Femur (tissue), 1 donor: ENCODE data around the gene C1RL.

Experiments used
- DNase-seq: peaks from one replicate; pipeline ENCODE4 v3.0.0-alpha.2; 2017

Gene C1RL

GRCh38 chr12:7136676-7137075, 27.7 kb upstream of the C1RL start:
- DNase-seq, result no peak

- DNase-seq, result no peak
Observed at GRCh38 chr12:7136071-7136470, 27.1 kb upstream of the C1RL start.

DNA sequence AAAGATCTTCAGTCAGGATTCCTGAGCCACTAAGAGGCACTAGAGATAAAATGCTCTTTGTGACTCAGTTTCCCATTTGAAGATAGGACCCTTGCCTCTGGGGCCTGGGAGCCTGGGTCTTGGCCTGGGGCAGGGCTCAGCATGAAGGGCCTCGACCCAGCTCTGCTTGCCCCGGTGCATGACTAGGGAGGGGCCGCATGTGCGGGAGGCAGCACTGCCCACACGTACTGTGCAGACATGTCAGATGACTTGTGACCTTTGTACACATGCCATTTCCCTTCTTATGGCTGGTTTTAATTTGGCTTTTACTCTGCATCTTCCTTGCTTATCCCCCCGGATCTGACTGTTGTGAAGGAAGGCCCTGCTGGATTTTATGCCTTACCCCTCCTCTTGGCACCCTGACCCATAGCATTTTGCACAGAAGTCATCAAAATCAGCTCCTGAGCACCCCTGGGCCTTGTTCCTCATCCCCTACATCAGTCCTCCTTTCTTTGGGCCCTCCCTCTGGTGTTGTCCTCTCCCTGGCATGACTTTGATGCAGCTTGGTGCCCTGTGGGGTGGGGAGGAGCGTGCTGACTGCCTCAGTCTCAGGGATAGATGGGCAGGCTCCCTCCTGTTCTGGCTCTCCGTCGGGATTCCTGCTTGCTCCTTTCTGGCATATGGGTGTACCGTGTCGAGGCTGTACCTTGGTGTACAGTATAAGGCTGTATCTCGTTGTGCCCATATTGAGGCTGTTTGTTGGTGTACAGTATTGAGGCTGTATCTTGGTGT, 25.6 kb upstream of the C1RL start:
- DNase-seq, result no peak

GRCh38 chr12:7131502-7131866, 22.5 kb upstream of the C1RL start:
- no peak for DNase-seq

DNA sequence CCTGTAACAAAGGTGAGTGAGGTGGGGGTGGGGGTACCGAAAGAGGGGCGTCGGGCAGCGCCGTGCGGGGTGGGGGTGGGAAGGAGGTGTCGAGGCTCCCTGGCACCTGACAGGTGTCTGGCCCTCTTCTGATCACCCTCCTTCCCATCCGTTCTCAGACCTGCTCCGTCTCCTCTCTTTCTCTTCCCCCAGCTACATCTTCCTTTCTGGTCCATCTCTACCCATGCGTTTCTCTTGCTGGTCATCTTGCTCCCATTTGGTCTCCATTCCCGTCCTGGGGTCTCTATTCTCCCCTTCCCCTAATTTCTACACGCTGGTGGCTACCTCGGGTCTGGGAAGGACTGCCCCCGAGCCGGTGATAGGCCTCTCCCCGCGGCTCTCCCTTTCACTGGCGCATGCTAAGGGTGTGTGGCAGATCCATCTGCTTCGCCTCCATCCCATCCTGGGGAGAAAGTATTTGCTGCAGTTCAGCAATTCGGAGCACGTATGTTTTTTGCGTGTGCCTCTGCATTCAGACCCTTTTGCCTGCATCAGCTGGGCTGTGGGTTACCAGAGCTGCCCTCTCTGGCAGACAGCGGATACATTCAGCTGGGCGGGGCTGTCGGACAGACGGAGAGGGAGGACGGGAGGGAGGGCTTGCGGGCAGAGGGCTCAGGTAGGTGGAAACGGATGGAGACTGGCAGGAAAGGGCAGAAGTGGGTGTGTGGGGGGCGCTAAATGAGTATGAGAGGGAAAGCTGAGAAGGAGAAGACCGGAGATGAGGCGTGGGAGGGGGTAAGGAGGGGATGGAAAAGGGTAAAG, 21.9 kb upstream of the C1RL start:
- DNase-seq, result peak; percentile 64

- DNase-seq, result peak; percentile 91
Observed at GRCh38 chr12:7129872-7130691, 21.1 kb upstream of the C1RL start, which contains the start of gene CLSTN3. CLSTN3 (plus strand) TSS chr12:7130371; CDS start chr12:7130649, 278 bp downstream.

DNA sequence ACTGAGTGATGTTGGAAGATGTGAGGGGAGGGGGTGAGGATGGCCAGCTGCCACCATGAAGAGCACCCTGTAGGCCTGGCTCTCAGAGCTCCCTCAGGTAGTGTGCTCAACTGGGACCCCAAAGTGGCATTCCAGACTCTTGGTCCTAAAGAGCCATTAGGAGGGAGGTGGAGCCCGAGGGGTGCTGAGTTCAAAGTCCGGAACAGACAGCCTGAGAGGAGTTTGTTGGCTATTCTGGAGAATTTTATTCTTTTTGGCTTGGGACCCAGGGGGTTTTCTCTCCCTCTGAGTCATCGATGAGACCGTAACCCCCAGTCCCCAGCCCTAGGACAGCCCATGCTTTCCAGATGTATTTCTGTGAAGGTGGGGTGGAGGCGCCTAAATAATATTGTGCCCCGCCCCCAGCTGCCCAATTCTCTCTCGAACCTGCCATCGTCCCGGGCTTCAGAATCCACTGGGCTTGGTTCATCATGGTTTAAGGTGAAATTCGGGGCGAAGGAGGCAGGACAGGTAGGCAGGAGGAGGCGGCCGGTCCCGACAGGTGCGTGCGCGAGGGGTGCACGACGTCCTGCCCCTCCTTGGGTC, 20.4 kb upstream of the C1RL start:
- no peak for DNase-seq

GRCh38 chr12:7128681-7129286, 19.8 kb upstream of the C1RL start, which contains the start of gene RBP5:
RBP5 (minus strand) TSS chr12:7128889; CDS start chr12:7128775, 114 bp downstream.
- DNase-seq, result no peak

GRCh38 chr12:7127916-7128626, 19.1 kb upstream of the C1RL start:
- no peak for DNase-seq

DNA sequence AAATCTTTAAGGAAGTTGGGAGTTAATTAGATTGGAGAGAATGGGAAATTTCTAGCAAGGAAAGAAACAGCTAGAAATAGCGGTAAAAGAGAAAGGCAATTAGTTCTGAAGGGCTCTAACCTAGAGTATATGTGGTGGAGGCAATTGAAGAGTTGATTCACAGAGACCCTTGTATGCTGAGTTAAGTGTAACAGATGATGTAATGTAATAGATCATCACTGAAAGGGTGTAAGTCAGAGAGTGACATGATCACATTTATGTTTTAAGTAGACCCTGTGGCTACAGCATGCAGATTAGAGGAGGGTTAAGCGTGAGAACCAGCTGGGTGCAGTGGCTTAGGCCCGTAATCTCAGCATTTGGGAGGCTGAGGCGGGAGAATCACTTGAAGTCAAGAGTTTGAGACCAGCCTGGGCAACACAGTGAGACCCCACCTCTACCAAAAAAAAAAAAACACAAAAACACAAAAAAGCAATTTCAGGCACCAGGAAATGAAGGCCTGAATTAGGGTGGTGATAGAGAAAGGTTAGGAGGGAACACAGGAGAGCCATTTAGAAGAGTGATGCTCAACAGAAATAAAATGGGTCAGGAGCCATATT, 16.7 kb upstream of the C1RL start:
- no peak for DNase-seq

GRCh38 chr12:7123806-7124522, 14.9 kb upstream of the C1RL start:
- DNase-seq, result no peak

DNA sequence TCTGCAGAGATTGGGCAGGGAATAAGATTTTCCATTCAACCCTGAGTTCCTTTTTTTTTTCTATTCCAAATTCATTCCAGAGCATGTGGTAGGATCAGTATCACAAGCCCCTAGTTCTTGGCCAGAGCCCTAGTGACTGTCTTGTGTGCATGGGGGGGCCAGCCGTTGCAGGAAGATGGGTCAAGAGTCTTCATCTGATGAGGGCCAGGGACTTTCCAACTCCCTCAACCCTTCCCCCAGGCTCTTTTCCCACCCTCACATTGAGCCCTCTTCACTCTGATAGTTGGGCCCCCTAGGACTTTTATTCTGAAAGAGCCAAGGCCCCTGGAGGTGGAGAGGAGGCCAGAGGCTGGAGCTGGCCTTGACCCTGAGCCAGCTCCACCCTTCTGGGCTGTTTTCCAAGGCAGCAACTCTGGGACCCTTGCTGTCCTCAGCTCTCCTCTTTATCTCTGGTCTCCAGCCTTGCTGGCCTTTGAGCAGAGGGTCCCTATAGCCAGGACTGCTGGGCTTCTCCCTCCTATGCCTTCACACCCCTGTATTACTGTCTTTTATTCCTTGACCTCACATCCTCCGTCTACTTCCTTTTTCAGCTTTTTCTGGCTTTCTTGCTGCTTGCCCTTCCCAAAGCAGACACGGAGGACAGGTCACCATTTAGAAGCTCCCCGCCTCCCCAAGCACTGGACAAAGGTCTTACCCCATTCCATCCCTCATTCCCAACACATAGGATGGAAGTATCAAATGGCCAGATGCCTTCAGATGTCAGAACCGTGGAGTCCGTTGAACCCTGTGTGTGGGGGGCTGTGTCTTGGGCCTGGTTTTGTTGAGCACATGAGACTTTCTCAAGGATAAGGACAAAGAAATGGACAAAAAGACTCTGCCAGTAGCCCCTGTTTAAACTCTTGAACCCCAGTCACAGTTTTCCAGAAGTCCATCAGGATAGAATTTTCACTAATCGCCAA, 14.1 kb upstream of the C1RL start:
- peak; percentile 44 for DNase-seq

- peak; percentile 14 for DNase-seq
Observed at GRCh38 chr12:7121324-7121723, 12.3 kb upstream of the C1RL start.

- peak; percentile 8 for DNase-seq
Observed at GRCh38 chr12:7120166-7120565, 11.2 kb upstream of the C1RL start.

DNA sequence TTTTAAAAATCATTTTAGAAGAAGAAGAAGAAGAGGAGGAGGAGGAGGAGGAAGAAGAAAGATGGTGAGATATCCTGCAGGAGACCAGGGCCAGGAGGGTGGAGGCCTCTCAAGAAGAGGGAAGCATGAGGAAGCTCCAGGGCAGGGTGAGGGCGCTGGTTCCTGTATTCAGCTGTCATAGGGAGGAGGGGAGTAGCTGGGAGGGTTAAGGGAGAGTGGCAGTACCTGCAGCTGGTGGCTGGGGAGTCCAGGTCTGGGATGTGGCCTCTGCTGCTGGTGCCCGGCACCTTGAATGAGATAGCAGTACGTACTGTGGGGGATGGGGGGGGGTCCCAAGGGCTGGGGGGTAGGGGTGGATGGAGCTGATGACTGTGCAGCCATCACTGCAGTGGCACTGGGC, 9.9 kb upstream of the C1RL start:
- peak; percentile 11 for DNase-seq

- DNase-seq, result peak; percentile 10
Observed at GRCh38 chr12:7117670-7118069, 8.7 kb upstream of the C1RL start.

DNA sequence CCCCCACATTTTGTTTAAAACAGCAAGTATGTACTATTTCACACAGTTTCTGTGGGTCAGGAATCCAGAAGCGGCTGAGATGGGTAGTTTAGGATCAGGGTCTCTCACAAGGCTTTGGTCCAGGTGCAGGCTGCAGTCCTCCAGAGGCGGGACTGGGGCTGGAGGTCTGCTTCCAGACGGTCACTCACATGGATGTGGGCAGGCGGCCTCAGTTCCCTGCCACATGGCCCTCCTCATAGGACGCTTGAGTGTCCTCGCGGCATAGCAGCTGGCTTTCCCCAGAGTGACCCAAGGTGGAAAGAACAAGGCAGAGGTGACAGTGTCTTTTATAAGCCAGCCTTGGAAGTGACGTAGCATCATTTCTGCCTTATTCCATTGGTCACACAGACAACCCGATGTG, 7.9 kb upstream of the C1RL start:
- peak; percentile 9 for DNase-seq

DNA sequence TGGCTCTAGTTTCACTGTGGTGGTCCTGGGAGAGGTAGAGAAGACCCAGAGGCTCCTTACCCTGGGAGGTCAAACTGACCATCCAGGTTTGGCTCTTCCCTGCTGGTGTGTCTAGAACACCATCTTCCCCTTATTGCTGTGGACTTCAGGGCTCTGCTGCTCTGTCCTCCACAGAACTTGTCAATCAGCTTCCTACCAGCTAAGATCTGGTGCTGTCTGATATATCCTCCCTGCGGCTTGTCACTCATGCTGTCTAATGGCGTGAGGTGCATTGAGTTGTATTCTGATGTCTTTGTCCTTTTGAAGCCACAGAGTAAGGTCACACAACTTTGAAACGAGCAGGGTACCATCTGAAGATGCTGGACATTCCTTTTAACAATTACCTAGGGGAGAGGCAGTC, 7.2 kb upstream of the C1RL start:
- DNase-seq, result peak; percentile 10

DNA sequence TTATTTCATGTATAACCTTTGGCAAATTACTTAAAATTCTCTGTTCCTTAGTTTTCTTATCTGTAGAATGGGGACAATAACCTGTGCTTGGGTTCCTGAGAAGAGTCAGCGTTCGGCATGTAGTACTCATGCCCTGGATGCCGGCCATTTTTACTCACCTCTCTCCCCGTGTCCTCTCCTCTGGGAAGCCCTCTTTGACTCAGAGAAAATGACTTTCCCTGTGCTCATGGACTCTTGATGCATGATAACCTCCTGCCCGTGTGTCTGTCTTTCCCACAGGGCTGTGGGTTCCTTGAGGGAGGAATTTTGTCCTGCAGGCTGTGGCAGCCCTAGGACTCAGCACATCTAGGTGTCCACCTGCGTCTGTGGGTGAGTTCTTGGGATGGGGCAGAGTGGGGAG, 5.8 kb upstream of the C1RL start:
- peak; percentile 14 for DNase-seq
